ENCODE results near the gene NREP. TPM values are rescaled to one million over a fixed set of nuclear protein-coding genes. Genes with fewer than 3 reads are reported as not detected.

Gene NREP
- total RNA-seq, 1 donor from 2014 or later: 465 TPM

- Histone ChIP-seq H3K9me3 (ENCODE audit: low read depth) (no peaks in the 10 kb centered on the region), H3K79me2 (ENCODE audit: low read depth) (peaks cover 100% of the 10 kb centered on the region), H3K4me3 (no peak overlapping the region), H3K27me3 (no peaks in the 10 kb centered on the region), H3K36me3 (no peaks in the 10 kb centered on the region), H2AFZ (replicated peaks) (no peak overlapping the region), H3K27ac (no peak overlapping the region), H3K4me2 (no peak overlapping the region), H3K9ac (no peak overlapping the region), H4K20me1 (ENCODE audit: low read depth) (peaks cover 84% of the 10 kb centered on the region), H3F3A (ENCODE audit: low read depth) (no peaks in the 10 kb centered on the region), H3K4me1 (peaks cover 39% of the 10 kb centered on the region)
- no peaks in the 10 kb centered on the region for H3K27me3 Mint-ChIP-seq (ENCODE audit: insufficient read depth, low read depth)
- DNase-seq (ENCODE audit: low spot score): no peak
- peaks cover 69% of the 10 kb centered on the region for H3K36me3 Mint-ChIP-seq
- peak overlapping the region; percentile 37 for H3K27ac Mint-ChIP-seq
- H3K4me1 Mint-ChIP-seq: peaks cover 36% of the 10 kb centered on the region
- no peak overlapping the region for H3K4me3 Mint-ChIP-seq
- peaks cover 5% of the 10 kb centered on the region for H3K9me3 Mint-ChIP-seq
- no peak for TF ChIP-seq EZH2 (IDR thresholded peaks at IDR 0.05)
- no peak for TF ChIP-seq EZH2phosphoT487 (IDR thresholded peaks at IDR 0.05)
- TF ChIP-seq CTCF (IDR thresholded peaks at IDR 0.05): no peak
Measured at GRCh38 chr5:111744455-111744854, 12.5 kb downstream of the NREP start.

DNA sequence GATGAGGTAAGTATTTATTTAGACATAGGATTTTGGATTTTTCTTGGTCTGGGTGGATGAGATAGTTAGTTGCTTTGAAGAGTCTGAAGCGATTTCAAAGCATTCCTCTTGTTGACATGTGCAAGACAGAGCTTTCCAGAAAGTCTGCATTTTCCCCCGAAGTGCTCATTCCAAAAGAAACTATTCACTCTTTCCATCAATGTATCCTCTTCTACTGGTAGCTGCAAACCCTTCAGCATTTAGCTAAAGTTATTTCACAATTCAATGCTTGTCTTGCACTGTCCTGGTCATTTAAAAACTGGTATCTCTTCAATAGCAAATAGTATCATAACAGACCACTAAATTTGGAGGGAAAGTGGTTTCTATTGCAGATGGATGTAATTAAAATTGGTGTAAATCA, 13.0 kb downstream of the NREP start:
- Mint-ChIP-seq H3K36me3 (peaks cover 65% of the 10 kb centered on the region), H3K4me1 (peaks cover 36% of the 10 kb centered on the region), H3K27me3 (ENCODE audit: insufficient read depth, low read depth) (no peaks in the 10 kb centered on the region), H3K9me3 (peaks cover 3% of the 10 kb centered on the region), H3K4me3 (no peak overlapping the region), H3K27ac (no peak overlapping the region)
- no peaks in the 10 kb centered on the region for H3K9me3 ChIP-seq (ENCODE audit: low read depth)
- H4K20me1 ChIP-seq (ENCODE audit: low read depth): peaks cover 84% of the 10 kb centered on the region
- no peak overlapping the region for H2AFZ ChIP-seq (replicated peaks)
- no peak overlapping the region for H3K9ac ChIP-seq
- peaks cover 100% of the 10 kb centered on the region for H3K79me2 ChIP-seq (ENCODE audit: low read depth)
- no peaks in the 10 kb centered on the region for H3K36me3 ChIP-seq
- no peaks in the 10 kb centered on the region for H3K27me3 ChIP-seq
- TF ChIP-seq CTCF (IDR thresholded peaks at IDR 0.05) (no peak), EZH2 (IDR thresholded peaks at IDR 0.05) (no peak), EZH2phosphoT487 (IDR thresholded peaks at IDR 0.05) (no peak)
- no peak for DNase-seq (ENCODE audit: low spot score)
- no peak overlapping the region for H3K4me2 ChIP-seq
- H3K4me3 ChIP-seq: no peak overlapping the region
- no peaks in the 10 kb centered on the region for H3F3A ChIP-seq (ENCODE audit: low read depth)
- H3K27ac ChIP-seq: no peak overlapping the region
- H3K4me1 ChIP-seq: peaks cover 43% of the 10 kb centered on the region

- no peak for DNase-seq (ENCODE audit: low spot score)
- Histone ChIP-seq H3K36me3 (no peaks in the 10 kb centered on the region), H3K9me3 (ENCODE audit: low read depth) (no peaks in the 10 kb centered on the region), H3F3A (ENCODE audit: low read depth) (no peaks in the 10 kb centered on the region), H3K4me2 (no peak overlapping the region), H3K27me3 (no peaks in the 10 kb centered on the region), H2AFZ (replicated peaks) (no peak overlapping the region), H3K4me1 (peaks cover 48% of the 10 kb centered on the region), H3K9ac (no peak overlapping the region), H3K4me3 (no peak overlapping the region), H3K27ac (no peak overlapping the region), H4K20me1 (ENCODE audit: low read depth) (peaks cover 85% of the 10 kb centered on the region), H3K79me2 (ENCODE audit: low read depth) (peaks cover 100% of the 10 kb centered on the region)
- H3K4me1 Mint-ChIP-seq: peaks cover 38% of the 10 kb centered on the region
- TF ChIP-seq EZH2 (IDR thresholded peaks at IDR 0.05): no peak
- TF ChIP-seq CTCF (IDR thresholded peaks at IDR 0.05): no peak
- no peak for TF ChIP-seq EZH2phosphoT487 (IDR thresholded peaks at IDR 0.05)
- H3K9me3 Mint-ChIP-seq: peaks cover 3% of the 10 kb centered on the region
- H3K4me3 Mint-ChIP-seq: no peak overlapping the region
- no peak overlapping the region for H3K27ac Mint-ChIP-seq
- H3K27me3 Mint-ChIP-seq (ENCODE audit: insufficient read depth, low read depth): no peaks in the 10 kb centered on the region
- H3K36me3 Mint-ChIP-seq: peaks cover 63% of the 10 kb centered on the region
Measured at GRCh38 chr5:111743512-111743911, 13.5 kb downstream of the NREP start.

Data from neural progenitor cell (in vitro differentiated cells).